Adrenal gland (tissue), 5 donors: ENCODE measurements around the gene SYNRG.

Experiments
- CTCF ChIP-seq, 6 experiments: fragments of 450-650 bp in 4 of 6; fragments of 200-600 bp in 2 of 6; sonication (generic) in 1 of 6; IDR thresholded peaks; 1 replicate in 5 of 6; 2 replicates in 1 of 6; pipeline versions ENCODE4 v1.5.1 to v1.8.0; 2016 to 2021; ENCODE audit warnings: antibody characterized with exemption in 6 of 6, mild to moderate bottlenecking in 2 of 6, moderate library complexity in 1 of 6
- POLR2A ChIP-seq, 2 donors: fragments of 450-650 bp; IDR thresholded peaks; one replicate each; pipeline ENCODE4 v1.6.1; 2017; ENCODE audit warnings: antibody characterized with exemption in 2 of 2, mild to moderate bottlenecking in 2 of 2, moderate library complexity in 1 of 2
- donor health status: DM: no; HTN: no; CAD: no.

GRCh38 chr17:37543637-37544052, 65.6 kb downstream of the SYNRG start:
- TF ChIP-seq POLR2A (IDR thresholded peaks at IDR 0.05) (no peak), CTCF (IDR thresholded peaks at IDR 0.05) (no peak)
